Activated naive CD4-positive, alpha-beta T cell (primary cell): ENCODE data around the gene IFNL3.
"Not testable (repeated sequence)": the region's sequence is repeated elsewhere in the genome, so short reads cannot be mapped to it uniquely, and the experiment has no call there.

ENCODE experiments used
- DNase-seq, 4 experiments: peaks; one replicate each; lab custom pipeline; 2025; lab: John Stamatoyannopoulos, UW

IFNL3 gene

DNA sequence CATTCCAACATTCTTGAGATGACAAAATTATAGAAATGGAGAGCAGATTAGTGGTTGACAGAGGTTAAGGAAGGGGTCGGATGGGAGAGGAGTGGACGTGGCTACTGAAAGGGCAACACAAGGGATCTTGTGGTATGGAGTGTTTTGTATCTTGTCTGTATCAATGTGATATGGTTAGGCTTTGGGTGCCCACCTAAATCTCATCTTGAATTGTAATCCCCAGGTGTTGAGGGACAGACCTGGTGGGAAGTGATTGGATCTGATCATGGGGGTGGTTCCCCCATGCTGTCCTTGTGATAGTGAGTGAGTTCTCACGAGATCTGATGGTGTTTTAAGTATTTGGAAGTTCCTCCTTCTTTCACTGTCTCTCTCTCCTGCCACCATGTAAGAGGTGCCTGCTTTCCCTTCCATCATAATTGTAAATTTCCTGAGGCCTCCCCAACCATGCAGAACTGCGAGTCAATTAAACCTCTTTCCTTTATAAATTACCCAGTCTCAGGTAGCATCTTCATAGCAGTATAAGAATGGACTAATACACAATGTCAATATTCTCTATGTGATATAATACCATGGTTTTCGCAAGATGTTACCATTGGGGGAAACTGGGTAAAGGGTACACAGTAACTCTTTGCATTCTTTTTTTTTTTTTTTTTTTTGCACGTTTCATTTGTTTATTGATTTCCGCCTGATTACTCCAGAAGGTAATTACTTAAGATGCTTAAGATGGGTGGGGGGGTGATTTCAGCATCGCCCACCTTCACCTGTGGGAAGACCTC is 8.8 kb upstream of the IFNL3 start:
- DNase-seq: no peak

DNA sequence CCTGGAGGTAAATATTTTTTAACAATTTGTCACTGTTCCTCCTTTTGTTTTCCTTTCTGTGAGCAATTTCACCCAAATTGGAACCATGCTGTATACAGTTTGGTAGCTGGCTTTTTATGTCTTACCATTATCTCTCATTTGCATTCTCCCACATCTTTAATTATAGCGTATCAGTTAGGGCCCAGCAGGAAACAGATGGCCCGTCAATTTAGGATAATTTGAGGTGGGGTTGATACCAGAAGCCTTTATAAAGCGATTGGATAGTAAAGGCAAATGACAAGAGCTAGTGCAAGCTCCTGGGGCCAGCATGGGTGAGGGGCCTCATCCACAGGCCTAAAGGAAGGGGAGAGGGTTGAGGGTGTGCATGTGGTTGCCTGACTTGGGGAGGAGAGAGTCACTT is 7.7 kb upstream of the IFNL3 start:
- no peak for DNase-seq

DNA sequence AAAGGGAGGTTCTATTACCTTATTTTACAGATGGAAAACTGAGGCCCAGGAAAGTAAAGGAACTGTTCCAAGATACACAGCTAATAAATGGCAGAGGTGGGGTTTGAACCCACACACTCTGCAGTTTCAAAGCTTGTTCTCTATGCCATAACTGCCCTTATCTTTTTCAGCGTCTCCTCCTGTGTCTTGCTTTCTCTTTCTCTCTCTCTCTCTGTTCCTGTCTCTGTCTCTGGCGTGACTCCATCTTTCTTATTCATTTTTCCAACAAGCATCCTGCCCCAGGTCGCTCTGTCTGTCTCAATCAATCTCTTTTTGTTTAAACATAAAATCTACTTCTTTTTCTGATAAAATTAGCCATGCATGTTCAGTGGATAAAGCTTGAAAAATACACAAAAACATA is 7.0 kb upstream of the IFNL3 start:
- DNase-seq: no peak

DNA sequence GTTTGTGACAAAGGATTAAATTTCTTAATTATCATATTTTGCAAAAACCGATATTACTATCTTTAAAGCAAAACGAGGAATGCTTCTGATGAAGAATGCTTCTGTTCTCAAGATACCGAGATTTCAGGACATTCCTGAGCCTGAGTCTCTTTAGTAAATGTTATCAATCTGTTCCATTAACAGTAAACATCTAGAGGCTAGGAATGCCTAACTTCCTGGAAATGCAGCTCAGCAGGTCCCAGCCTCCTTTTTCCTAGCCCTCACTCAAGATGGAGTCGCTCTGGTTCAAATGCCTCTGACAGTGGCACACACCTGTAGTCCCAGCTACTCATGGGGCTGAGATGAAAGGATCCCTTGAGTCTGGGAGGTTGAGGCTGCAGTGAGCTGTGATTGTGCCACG is 6.3 kb upstream of the IFNL3 start:
- DNase-seq: no peak

DNA sequence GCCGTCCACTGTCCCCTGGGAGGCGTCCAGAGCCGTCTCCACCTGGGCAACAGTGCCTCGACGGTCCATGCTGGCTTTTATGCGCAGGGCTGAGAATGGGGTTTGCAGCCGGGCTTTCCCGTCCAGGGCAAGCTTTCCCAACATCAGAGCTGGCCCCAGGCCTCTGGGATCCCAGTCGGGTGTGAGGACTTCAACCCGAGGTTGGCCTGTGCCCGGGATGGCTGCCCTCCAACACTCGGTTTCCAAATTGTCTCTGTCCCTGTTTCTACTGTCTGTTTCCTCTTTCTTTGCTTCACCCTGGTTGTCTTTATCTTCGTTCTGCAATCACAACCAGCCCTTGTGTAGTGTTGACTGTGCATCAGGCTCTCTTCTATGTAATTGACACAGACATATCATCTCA is 4.0 kb upstream of the IFNL3 start, which contains the start of gene IFNL4:
TSS of gene IFNL4 (minus strand) at position 51 of the 400 bp plus-strand sequence.
- no peak for DNase-seq

DNA sequence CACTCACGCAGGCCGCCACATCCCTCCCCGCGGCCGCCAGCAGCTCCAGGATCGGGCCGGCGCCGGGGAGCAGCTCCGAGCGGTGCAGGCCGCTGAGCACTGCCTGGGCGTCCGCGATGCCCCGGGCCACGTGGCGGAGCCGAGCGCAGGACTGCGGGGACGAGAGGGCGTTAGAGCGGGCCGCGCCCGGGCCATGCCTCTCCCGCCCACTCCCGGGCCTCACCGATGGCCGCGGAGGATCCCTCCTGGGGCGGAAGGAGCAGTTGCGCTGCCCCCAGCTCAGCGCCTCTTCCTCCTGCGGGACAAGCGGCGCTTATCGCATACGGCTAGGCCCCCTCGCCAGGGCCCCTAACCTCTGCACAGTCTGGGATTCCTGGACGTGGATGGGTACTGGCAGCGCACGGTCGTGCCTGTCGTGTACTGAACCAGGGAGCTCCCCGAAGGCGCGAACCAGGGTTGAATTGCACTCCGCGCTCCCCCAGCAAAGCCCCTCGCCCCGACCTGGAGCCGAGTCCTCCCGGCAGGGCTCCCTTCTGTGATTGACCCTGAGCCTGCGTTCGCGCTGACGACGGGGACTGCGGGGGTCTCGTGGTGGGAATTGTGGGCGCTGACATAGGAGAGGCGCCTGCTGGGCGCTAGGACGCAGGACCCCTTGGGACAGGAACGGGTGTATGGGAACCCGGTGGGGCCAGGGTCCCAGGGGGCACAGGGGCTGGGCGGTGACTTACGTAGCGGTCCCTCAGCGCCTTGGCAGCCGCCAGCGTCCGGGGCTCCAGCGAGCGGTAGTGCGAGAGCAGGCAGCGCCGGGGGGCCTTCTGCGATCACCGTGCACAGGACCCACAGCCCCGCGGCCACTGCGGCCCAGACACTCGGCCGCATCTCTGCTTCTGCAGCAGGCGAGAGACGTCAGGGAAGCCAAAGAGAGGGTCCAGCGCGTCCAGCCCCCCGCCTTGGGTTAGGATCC is 3.2 kb upstream of the IFNL3 start:
- no peak for DNase-seq

DNA sequence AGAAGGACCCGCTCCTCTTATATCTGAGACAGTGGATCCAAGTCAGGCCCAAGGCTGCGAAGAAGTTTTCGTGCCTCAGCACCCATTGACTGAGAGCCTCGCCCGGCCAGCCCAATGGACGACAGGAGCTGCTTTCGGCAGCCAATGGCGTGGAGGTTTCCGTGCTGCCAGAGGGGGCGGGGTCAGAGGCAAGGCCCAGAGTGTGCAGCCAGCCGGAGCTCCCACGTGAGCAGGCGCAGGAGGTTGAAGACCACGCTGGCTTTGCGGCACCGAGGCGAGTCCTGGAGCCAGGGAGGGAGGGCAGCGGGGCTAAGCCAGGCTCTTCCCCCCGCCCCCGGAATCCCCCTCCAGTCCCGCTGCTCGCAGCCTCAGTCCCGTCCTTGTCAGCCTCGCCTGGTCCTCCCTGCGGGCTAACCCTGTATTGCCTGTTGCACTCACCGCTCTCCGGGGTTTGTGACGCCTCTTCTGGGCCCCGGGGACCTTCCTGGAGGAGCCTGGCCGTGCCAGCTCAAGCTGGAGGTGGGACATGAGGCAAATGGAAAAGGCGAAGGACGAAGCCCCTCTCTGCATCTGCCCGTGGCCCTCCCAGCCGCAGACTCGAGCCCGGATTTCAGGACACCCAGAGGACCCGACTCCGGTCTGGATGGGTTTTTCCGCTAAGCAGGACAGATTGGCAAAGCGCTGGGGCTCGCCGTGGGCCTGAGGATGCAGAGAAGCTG is 2.3 kb upstream of the IFNL3 start:
- peak in 1 of 4 experiments; percentile 11 for DNase-seq

DNA sequence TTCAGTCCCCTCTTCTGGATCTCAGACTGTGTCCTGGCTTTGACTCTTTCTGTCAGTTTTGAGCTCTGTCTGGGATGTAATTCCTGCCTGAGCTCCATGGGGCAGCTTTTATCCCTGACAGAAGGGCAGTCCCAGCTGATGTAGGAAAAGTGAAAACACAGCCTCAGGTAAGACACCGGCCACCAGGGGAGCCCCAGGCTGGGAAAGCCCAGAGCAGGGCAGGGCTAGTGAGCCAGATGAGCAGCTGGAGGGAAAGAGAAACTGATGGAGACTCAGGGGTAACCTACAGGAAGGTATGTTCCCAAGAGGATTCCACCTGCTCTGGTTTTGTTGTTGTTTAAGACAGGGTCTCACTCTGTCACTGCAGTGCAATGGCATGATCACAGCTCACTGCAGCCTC is 360 bp upstream of the IFNL3 start:
- DNase-seq: not testable (repeated sequence)

DNA sequence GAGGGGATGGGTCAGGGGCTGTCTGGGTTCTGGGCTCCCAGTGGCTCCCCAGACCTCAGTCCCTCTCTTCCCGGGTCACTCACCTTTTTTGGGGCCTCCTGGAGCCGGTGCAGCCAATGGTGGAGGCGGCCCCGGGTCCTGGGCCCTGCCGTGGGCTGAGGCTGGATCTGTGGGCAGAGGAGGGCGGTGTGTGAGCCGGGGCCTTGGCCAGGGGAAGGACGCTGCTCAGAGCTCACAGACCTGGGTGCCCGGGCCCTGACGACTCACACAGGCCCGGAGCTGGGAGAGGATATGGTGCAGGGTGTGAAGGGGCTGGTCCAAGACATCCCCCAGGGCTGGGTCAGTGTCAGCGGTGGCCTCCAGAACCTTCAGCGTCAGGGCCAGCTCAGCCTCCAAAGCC is 1.1 kb downstream of the IFNL3 start:
- DNase-seq: not testable (repeated sequence)

DNA sequence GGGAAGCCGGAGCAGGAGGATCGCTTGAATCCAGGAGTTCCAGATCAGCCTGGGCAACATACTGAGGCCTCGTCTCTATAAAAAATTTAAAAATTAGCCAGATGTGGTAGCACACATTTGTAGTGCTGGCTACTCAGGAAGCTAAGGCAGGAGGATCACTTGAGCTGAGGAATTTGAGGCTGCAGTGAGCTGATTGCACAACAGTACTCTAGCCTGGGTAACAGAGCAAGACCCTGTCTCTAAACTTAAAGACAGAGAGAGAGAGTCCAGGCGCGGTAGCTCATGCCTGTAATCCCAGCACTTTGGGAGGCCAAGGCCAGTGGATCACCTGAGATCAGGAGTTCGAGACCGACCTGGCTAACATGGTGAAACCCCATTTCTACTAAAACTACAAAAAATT is 4.4 kb downstream of the IFNL3 start:
- no peak for DNase-seq

DNA sequence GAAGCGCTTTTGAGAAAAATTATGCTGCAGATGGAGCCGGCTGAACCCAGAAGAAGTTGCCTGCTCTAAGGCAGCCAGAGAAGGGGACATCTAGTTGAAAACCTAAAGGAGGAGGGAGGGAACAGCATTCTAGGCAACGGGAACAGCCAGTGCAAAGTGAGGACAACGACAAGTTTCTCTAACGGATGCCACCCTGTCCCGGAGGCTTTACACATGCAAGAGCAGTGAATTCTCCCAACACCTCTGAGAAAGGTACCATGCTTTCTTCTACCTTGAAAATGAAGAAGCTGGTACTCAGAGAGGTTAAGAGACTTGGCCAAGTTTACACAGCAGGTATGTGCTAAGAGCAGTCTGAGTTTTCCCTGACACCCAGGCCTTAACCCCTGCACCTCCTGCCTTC is 5.9 kb downstream of the IFNL3 start:
- no peak for DNase-seq

DNA sequence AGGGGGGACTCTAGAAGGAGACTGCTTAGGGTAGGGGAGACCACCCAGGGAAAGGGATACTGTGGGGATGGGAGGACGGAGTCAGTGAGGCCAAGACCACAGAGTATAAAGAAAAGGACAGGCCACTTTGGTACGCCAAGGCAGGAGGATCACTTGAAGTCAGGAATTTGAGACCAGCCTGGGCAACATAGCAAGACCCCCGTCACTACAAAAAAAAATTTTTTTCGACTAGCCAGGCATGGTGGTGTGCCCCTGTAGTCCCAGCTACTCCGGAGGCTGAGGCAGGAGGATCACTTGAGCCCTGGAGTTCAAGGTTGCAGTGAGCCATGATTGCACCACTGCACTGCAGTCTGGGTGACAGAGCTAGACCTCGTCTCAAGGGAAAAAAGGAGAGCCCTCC is 6.6 kb downstream of the IFNL3 start:
- DNase-seq: no peak

DNA sequence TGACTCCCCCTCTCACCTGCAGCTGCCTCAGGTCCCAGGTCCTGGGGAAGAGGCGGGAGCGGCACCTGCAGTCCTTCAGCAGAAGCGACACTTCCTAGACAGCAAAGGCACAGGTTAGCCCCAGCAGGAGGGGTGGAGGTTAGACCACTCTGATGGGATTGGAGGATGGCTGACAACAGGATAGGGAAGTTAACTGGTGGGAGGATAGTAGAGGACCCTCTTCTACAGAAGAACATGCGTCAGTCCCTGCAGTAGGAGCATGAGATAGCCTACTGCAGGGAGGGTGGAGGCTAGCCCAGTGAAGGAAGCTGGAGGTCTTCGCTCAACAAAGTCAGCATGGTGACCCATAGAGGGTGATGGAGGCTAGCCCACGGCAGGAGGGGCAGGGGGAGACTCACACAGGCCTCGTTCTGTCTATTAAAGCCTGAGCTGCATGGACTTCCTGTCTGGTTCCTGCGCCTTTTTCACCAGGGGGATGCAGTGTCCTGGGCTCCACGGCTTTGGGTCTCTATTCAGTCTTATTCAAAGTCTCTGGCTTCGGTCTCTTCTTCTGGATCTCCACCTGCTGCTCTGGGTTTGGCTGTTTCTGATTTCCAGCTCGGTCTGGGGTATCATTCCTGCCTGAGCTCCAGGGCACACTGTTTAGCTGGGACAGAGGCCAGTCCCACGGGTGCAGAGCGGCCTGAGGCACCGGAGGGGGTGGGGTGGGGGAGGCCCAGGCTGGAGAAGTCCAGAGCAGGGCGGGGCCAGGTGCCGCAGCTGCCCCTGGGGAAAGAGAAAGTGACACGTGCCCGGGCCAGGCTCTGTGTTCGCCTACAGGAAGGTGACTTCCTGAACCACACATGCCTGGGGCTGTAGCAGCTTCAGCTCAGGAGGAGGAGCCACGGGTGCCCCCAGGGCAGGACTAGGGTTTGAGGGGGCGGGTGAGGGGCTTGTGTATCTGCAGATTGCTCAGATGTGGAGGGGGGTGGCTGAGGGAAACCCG is 7.3 kb downstream of the IFNL3 start:
- DNase-seq: peak in 2 of 4 experiments; percentile 7 to 34

DNA sequence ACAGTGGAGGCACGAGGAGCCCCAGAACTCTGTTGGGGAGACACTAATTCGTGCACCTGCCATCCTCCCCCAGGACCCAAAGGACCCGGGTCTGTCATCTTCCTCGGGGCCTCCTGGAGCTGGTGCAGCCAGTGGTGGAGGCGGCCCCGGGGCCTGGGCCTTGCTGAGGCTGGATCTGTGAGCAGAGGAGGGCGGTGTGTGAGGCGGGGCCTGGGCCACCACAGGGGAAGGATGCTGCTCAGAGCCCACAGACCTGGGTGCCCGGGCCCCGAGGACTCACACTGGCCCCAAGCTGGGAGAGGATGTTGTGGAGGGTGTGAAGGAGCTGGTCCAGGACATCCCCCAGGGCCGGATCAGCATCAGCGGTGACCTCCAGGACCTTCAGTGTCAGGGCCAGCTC is 8.3 kb downstream of the IFNL3 start:
- peak in 1 of 4 experiments; percentile 23 for DNase-seq

DNA sequence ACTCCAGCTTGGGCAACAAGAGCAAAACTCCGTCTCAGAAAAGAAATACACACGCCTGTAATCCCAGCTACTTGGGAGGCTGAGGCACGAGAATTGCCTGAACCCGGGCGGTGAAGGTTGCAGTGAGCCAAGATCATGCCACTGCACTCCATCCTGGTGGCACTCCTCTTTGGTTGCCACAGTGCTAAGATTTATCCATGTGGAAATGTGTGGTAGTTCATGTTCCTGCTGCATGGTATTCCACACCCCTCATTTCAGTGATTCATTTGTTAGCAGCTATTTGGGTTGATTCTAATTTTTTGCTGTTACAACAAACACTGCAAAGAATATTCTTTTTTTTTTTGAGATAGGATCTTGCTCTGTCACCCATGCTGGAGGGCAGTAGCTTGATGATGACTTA is 12.1 kb downstream of the IFNL3 start:
- DNase-seq: no peak

DNA sequence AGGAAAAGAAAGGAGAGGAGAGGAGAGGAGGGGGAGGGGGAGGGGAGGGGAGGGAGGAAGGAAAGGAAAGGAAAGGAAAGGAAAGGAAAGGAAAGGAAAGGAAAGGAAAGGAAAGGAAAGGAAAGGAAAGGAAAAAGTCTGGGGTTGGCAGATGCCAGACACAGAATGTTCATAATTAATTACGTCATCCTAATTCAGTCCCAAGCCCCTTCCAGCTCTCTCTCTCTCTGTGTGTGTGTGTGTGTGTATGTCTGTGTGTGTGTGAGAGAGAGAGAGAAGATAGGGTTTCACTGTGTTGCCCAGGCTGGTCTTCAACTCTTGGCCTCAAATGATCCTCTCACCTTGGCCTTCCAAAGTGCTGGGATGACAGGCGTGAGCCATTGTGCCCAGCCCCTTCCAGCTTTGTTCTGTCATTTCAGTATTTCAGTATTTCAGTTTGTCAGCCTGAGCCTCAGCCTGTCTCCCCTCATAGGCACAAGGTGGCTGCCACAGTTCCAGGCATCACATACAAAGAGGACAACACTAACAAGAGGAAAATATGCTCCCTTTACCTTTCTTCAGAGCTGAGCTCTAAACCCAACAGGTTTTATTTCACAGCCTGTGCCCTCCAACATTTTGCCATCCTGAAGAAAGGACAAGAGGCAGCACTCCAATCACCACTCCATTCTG is 14.6 kb downstream of the IFNL3 start:
- no peak for DNase-seq

DNA sequence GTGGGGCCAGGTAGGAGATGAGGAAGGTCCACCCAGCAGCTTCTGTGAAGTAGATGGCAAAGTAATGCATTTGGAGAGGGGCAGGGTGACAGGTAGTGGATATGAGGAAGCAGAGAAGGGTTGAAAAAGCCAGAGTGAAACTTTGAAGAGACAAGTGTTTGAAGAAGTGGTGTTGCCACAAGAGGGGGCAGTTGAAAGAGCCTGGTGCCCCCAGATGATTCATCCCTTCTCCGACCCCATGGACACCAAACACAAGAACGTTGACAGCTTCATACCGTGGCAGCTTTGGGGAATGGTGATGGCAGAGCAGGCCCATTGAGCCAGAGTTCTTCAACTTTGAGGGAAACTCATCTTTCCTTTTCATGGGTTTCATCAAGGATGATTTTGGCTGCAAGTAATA is 19.9 kb downstream of the IFNL3 start:
- no peak for DNase-seq

DNA sequence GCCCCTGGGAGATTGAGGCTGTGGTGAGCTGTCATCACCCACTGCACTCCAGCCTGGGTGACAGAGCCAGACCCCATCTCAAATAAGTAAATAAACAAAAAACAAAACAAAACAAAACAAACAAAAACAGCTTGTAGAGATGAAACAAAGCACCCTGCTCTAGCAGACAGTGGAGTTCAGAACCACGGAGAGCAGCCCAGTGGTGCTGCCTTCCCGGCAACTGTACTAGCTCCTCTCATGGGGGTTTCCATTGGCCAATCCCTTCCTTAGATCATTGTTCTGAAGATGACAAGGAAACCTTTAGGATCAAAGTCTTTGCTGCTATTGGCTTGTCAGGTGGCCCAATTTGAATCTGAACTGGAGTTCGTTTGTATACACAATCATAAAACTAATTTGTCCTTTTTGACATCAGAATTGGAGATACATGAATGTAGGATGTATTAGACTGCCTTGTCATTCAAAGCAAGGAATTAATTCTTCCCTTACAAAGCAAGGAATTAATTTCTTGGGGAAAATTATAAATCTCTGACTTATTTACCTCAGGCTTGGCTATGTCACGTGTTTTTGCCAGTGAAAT is 21.0 kb downstream of the IFNL3 start:
- no peak for DNase-seq

DNA sequence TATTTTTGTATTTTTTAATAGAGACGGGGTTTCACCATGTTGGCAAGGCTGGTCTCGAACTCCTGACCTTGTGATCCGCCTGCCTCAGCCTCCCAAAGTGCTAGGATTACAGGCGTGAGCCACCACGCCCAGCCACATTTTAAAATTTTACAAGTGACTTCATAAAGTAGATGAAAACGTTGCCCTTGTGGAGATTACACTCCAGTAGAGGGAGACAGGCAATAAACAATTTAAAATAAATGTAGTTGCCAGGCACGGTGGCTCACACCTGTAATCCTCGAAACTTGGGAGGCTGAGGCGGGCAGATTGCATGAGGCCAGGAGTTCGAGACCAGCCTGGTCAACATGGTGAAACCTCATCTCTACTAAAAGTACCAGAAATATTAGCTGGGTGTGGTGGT is 25.7 kb downstream of the IFNL3 start:
- DNase-seq: not testable (repeated sequence)
